Measurements from ENCODE around the gene GCAT.

Gene GCAT

GRCh38 chr22:37763652-37764051 is 44.1 kb upstream of the GCAT start:
- TF ChIP-seq CTCF (IDR thresholded peaks at IDR 0.05; ENCODE audit: control extremely low read depth, extremely low read depth, low read depth, missing control alignments), result no peak
- ChIA-PET POLR2A (no interaction called here), CTCF (interaction anchor here (1.7 kb wide), 1 partner anchor 10 kb away, joined by 5 read pairs; no protein-coding TSS in a partner anchor)
- DNase-seq (ENCODE audit: extremely low spot score), result no peak

- no peak for TF ChIP-seq CTCF (IDR thresholded peaks at IDR 0.05; ENCODE audit: control extremely low read depth, extremely low read depth, low read depth, missing control alignments)
- POLR2A ChIA-PET, result no interaction called here
- DNase-seq (ENCODE audit: extremely low spot score), result no peak
- CTCF ChIA-PET, result interaction anchor here (0.7 to 1.7 kb wide), 3 partner anchors 11 to 174 kb away, joined by 3 to 5 read pairs (median 3); no protein-coding TSS in a partner anchor
Measured at GRCh38 chr22:37764622-37765021, 43.1 kb upstream of the GCAT start.

GRCh38 chr22:37765498-37765897 is 42.2 kb upstream of the GCAT start:
- no peak for TF ChIP-seq CTCF (IDR thresholded peaks at IDR 0.05; ENCODE audit: control extremely low read depth, extremely low read depth, low read depth, missing control alignments)
- CTCF ChIA-PET, result interaction anchor here (0.7 kb wide), 1 partner anchor 175 kb away, joined by 3 read pairs; no protein-coding TSS in a partner anchor
- POLR2A ChIA-PET, result no interaction called here
- DNase-seq (ENCODE audit: extremely low spot score), result no peak

GRCh38 chr22:37765953-37766576 is 41.7 kb upstream of the GCAT start:
- ChIA-PET CTCF (no interaction called here), POLR2A (no interaction called here)
- no peak for DNase-seq (ENCODE audit: extremely low spot score)
- no peak for TF ChIP-seq CTCF (IDR thresholded peaks at IDR 0.05; ENCODE audit: control extremely low read depth, extremely low read depth, low read depth, missing control alignments)

GRCh38 chr22:37768273-37768672 is 39.5 kb upstream of the GCAT start:
- ChIA-PET POLR2A (no interaction called here), CTCF (interaction anchor here (0.7 to 1.7 kb wide), 5 partner anchors 10 to 49 kb away, joined by 3 to 5 read pairs (median 4); no protein-coding TSS in a partner anchor)
- no peak for TF ChIP-seq CTCF (IDR thresholded peaks at IDR 0.05; ENCODE audit: control extremely low read depth, extremely low read depth, low read depth, missing control alignments)
- no peak for DNase-seq (ENCODE audit: extremely low spot score)

- no peak for DNase-seq (ENCODE audit: extremely low spot score)
- ChIA-PET POLR2A (no interaction called here), CTCF (interaction anchor here (0.7 to 1.7 kb wide), 3 partner anchors 10 to 48 kb away, joined by 3 to 5 read pairs (median 5); no protein-coding TSS in a partner anchor)
- TF ChIP-seq CTCF (IDR thresholded peaks at IDR 0.05; ENCODE audit: control extremely low read depth, extremely low read depth, low read depth, missing control alignments), result no peak
Measured at GRCh38 chr22:37769056-37769455, 38.7 kb upstream of the GCAT start.

Measured in GM10248 (cell line).